ENCODE measurements around the gene CD2.

DNA sequence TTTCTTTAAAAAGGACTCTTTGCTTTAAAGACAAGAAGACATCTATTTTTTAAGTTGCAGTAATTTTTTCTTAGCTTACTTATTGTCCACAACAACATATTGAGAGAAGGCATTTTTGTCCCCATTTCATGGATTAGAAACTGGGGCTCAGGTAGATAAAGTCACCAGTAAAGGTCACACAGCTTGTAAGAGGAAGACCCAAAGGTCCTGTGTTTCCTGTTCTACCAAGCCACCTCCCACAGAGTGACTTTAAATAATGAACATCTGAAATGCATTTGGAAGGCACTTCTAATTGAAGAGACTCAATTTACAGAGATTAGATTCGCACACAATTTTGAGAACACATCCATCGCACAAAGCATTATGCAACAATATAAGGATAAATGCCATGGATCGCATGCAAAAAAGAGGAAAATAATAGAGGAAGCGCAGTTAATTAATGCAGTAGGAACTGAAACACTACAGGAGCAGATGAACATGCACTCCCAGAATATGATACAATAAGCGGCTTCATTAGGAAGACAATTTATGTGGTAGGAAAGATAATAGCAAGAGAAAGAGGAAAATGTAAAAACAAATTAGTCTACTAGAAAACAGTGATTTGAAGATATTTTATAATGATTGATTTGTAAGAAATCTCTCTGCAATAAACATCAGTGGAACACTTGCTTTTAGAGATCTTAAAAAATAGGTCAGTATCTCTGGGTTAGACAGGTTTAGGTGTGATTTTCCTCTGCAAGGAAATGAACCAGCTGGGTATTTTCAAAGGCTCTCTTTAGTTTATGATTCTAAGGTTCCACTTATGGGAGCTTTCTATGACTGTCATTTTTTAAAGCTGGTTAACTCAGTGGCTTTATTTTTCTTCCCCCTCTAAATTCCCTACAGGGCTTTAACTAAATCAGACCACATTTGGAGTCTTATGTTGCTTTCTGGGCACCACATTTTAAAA lies 27.1 kb upstream of the CD2 start:
- TF ChIP-seq, protein P1, sequence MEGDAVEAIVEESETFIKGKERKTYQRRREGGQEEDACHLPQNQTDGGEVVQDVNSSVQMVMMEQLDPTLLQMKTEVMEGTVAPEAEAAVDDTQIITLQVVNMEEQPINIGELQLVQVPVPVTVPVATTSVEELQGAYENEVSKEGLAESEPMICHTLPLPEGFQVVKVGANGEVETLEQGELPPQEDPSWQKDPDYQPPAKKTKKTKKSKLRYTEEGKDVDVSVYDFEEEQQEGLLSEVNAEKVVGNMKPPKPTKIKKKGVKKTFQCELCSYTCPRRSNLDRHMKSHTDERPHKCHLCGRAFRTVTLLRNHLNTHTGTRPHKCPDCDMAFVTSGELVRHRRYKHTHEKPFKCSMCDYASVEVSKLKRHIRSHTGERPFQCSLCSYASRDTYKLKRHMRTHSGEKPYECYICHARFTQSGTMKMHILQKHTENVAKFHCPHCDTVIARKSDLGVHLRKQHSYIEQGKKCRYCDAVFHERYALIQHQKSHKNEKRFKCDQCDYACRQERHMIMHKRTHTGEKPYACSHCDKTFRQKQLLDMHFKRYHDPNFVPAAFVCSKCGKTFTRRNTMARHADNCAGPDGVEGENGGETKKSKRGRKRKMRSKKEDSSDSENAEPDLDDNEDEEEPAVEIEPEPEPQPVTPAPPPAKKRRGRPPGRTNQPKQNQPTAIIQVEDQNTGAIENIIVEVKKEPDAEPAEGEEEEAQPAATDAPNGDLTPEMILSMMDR (conservative IDR thresholded peaks at IDR 0.05; ENCODE audit: low read length) = no peak
- TF ChIP-seq EZH2phosphoT487 (IDR thresholded peaks at IDR 0.05; ENCODE audit: borderline replicate concordance, low read depth, low read length) = no peak
